ENCODE data around the gene DUOXA2. TPM values are rescaled to one million over a fixed set of nuclear protein-coding genes. Genes with fewer than 3 reads are reported as not detected.

The DUOXA2 gene
- polyA plus RNA-seq, 6 donors from 2014 or later = not detected

GRCh38 chr15:45088801-45089711 lies 25.1 kb upstream of the DUOXA2 start:
- DNase-seq = no peak
- Mint-ChIP-seq H3K4me3 (no peak overlapping the region), H3K4me1 (no peaks in the 10 kb centered on the region), H3K27ac (peak overlapping the region in 1 of 6 donors; percentile 38), H3K36me3 (no peaks in the 10 kb centered on the region), H3K9me3 (peaks cover 0 to 4% (median 0%) of the 10 kb centered on the region in 7 donors), H3K27me3 (peaks cover 28 to 58% (median 48%) of the 10 kb centered on the region in 3 donors)
- ATAC-seq (ENCODE audit: low read depth in 2 of 2) = no peak

- H3K4me1 Mint-ChIP-seq = no peaks in the 10 kb centered on the region
- ATAC-seq (ENCODE audit: low read depth in 2 of 2) (no peak), DNase-seq (no peak)
These were observed 24.3 kb upstream of the DUOXA2 start for GRCh38 chr15:45089712-45090373.

GRCh38 chr15:45091161-45091560 lies 23.0 kb upstream of the DUOXA2 start:
- Mint-ChIP-seq H3K27ac (peak overlapping the region in 1 of 6 donors; percentile 61), H3K4me3 (no peak overlapping the region), H3K4me1 (no peaks in the 10 kb centered on the region), H3K27me3 (peaks cover 25 to 51% (median 42%) of the 10 kb centered on the region in 3 donors), H3K36me3 (no peaks in the 10 kb centered on the region), H3K9me3 (peaks cover 0 to 4% (median 0%) of the 10 kb centered on the region in 7 donors)
- DNase-seq (no peak), ATAC-seq (ENCODE audit: low read depth in 2 of 2) (no peak)

More at GRCh38 chr15:45089712-45090373, 24.3 kb upstream of the DUOXA2 start:
- H3K27ac Mint-ChIP-seq = no peak overlapping the region
- peaks cover 25 to 51% (median 42%) of the 10 kb centered on the region in 3 donors for H3K27me3 Mint-ChIP-seq
- peaks cover 0 to 4% (median 0%) of the 10 kb centered on the region in 7 donors for H3K9me3 Mint-ChIP-seq
- H3K36me3 Mint-ChIP-seq = no peaks in the 10 kb centered on the region
- H3K4me3 Mint-ChIP-seq = no peak overlapping the region

DNA sequence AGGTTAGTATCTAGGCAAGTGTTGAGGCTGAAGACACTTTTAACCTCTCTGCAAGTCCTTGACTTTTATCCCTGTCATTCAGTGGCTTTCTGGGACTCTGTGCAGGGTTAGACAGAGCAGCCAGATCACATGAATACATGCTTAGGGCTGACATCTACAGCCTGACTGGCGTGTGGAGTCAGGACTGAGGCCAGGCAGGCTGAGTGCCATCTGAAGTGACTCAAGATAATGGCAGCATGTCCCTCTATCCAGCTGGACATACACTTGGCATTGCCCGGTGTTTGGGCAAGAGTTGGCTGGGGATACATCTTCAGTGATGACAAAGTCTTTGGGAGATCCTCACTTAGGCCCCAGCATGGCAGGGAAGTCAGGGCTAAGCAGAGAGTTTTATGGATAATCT lies 22.6 kb upstream of the DUOXA2 start:
- Mint-ChIP-seq H3K27me3 (peaks cover 25 to 51% (median 42%) of the 10 kb centered on the region in 3 donors), H3K36me3 (no peaks in the 10 kb centered on the region), H3K4me3 (no peak overlapping the region)

DNA sequence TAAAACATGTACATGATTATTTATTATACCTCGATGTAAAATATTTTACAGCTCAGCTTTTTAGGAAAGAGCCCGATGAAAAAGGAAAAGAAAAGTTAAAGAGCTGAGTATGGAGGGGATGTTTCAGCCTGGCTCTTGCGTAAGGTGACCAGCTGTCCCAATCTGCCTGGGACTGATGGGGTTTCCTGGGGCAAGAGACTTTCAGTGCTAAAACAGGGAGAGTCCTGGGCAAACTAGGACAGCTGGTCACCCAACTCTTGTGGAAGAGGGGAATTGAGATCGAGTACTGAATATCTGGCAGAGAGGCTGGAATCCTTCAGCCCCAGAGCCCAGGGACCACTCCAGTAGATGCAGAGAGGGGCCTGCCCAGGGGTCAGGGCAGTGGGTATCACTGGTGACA lies 21.1 kb upstream of the DUOXA2 start:
- H3K4me1 Mint-ChIP-seq = no peaks in the 10 kb centered on the region
- no peak for ATAC-seq (ENCODE audit: low read depth in 2 of 2)
- no peaks in the 10 kb centered on the region for H3K36me3 Mint-ChIP-seq
- H3K4me3 Mint-ChIP-seq = no peak overlapping the region
- H3K9me3 Mint-ChIP-seq = peaks cover 0 to 4% (median 0%) of the 10 kb centered on the region in 7 donors
- no peak overlapping the region for H3K27ac Mint-ChIP-seq
- no peak for DNase-seq
- H3K27me3 Mint-ChIP-seq = peaks cover 14 to 44% (median 36%) of the 10 kb centered on the region in 3 donors

More for the DNA sequence above, 22.6 kb upstream of the DUOXA2 start:
- H3K27ac Mint-ChIP-seq = peak overlapping the region in 1 of 6 donors; percentile 8
- DNase-seq (no peak), ATAC-seq (ENCODE audit: low read depth in 2 of 2) (no peak)
- peaks cover 0 to 4% (median 0%) of the 10 kb centered on the region in 7 donors for H3K9me3 Mint-ChIP-seq
- H3K4me1 Mint-ChIP-seq = no peaks in the 10 kb centered on the region

GRCh38 chr15:45093622-45094357 lies 20.3 kb upstream of the DUOXA2 start:
- Mint-ChIP-seq H3K4me3 (peak overlapping the region in 1 of 8 donors; percentile 83), H3K9me3 (peaks cover 0 to 4% (median 0%) of the 10 kb centered on the region in 7 donors), H3K4me1 (no peaks in the 10 kb centered on the region), H3K36me3 (no peaks in the 10 kb centered on the region), H3K27me3 (peaks cover 14 to 41% (median 34%) of the 10 kb centered on the region in 3 donors), H3K27ac (peak overlapping the region in 2 of 6 donors; percentile 24 to 47)
- DNase-seq (no peak), ATAC-seq (ENCODE audit: low read depth in 2 of 2) (no peak)

DNA sequence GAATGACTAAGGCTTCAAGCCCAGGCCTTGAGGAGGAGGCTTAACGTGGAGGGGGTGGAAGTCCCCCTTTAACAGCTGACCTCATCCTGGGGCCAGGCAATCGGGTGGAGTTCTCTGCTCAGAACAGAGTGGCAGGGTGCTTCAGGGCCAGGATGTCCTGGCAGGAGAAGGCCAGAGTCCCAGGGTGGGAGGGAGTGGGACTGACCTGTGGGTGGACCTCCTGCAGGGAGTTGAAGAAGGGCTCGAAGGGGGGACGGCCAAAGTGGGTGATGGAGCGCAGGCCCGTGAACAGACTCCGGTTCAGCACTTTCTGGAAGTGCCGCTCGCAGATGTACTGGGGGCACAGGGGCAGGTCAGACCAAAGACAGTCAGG lies 19.8 kb upstream of the DUOXA2 start:
- no peaks in the 10 kb centered on the region for H3K36me3 Mint-ChIP-seq
- no peak for ATAC-seq (ENCODE audit: low read depth in 2 of 2)

GRCh38 chr15:45095661-45096060 lies 18.5 kb upstream of the DUOXA2 start:
- H3K27ac Mint-ChIP-seq = no peak overlapping the region
- ATAC-seq (ENCODE audit: low read depth in 2 of 2) (no peak), DNase-seq (no peak)
- H3K4me1 Mint-ChIP-seq = no peaks in the 10 kb centered on the region
- H3K4me3 Mint-ChIP-seq = no peak overlapping the region
- no peaks in the 10 kb centered on the region for H3K36me3 Mint-ChIP-seq
- peaks cover 11 to 37% (median 34%) of the 10 kb centered on the region in 3 donors for H3K27me3 Mint-ChIP-seq
- H3K9me3 Mint-ChIP-seq = peaks cover 0 to 4% (median 0%) of the 10 kb centered on the region in 7 donors

More for the DNA sequence above, 19.8 kb upstream of the DUOXA2 start:
- Mint-ChIP-seq H3K9me3 (peaks cover 0 to 4% (median 0%) of the 10 kb centered on the region in 7 donors), H3K27me3 (peaks cover 16 to 38% (median 33%) of the 10 kb centered on the region in 3 donors), H3K27ac (peak overlapping the region in 1 of 6 donors; percentile 47), H3K4me3 (no peak overlapping the region), H3K4me1 (no peaks in the 10 kb centered on the region)
- DNase-seq = no peak

DNA sequence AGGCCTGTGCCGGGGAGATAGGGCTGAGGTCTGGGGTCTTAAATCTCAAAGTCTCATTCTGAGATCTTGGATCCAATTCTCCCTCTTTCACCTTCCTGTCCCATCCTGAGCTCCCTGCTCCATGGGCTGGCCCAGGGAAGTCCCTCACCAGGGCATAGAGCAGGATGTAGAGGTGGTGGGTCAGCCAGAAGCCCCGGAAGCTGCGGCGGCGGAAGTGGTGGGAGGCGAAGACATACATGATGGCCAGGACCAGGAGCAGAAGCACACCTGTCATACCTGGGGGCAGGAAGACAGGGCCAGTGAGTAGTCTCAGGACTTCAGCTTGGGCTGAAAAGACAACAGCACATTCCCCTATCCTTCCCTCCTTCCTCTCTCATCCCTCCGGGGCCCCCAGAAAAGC lies 16.7 kb upstream of the DUOXA2 start:
- Mint-ChIP-seq H3K4me1 (no peaks in the 10 kb centered on the region), H3K27me3 (peaks cover 7 to 35% (median 30%) of the 10 kb centered on the region in 3 donors), H3K36me3 (no peaks in the 10 kb centered on the region), H3K27ac (peak overlapping the region in 1 of 6 donors; percentile 54), H3K4me3 (no peak overlapping the region), H3K9me3 (peaks cover 0 to 4% (median 0%) of the 10 kb centered on the region in 7 donors)
- ATAC-seq (ENCODE audit: low read depth in 2 of 2) = no peak
- DNase-seq = no peak

GRCh38 chr15:45099549-45100165 lies 14.5 kb upstream of the DUOXA2 start:
- peaks cover 13 to 40% (median 34%) of the 10 kb centered on the region in 3 donors for H3K27me3 Mint-ChIP-seq

DNA sequence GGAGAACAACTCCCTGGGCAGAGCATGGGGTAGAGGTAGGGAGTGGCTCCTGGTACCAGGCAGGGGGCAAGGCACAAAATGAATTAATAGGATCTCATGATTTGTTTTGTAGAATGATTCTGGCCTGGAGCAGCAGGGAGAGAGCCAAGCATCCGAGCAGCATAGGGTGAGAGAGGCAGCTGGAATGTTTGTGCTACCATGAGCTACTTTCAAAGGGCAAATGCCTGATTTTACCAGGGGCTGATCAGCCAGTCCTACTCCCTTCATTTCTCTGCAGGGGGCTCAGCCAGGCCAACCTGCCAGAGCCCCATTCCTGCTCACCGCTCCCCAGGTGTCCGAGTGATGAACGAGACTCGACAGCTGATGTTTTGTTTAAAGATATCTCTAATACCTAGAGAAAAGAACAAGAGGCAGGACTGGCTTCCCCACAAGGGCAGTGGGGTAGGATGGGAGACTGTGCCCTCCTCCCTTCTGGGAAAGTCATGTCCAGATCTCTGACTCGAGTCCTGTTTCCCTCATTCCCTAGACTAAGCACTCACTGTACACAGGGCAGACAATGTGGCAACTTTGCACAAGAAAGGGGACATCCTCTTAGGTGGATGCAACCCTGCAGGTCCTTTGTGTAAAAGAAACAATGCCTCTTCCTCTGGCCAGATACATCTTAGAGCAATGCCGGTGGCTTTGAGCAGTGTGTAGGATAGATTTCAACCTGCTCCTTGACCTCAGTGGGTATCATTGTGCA lies 13.1 kb upstream of the DUOXA2 start:
- peak overlapping the region in 1 of 6 donors; percentile 61 for H3K27ac Mint-ChIP-seq
- no peaks in the 10 kb centered on the region for H3K4me1 Mint-ChIP-seq
- DNase-seq = no peak
- no peaks in the 10 kb centered on the region for H3K9me3 Mint-ChIP-seq
- no peak overlapping the region for H3K4me3 Mint-ChIP-seq
- H3K27me3 Mint-ChIP-seq = peaks cover 19 to 54% (median 45%) of the 10 kb centered on the region in 3 donors
- no peaks in the 10 kb centered on the region for H3K36me3 Mint-ChIP-seq
- no peak for ATAC-seq (ENCODE audit: low read depth in 2 of 2)

More at GRCh38 chr15:45099549-45100165, 14.5 kb upstream of the DUOXA2 start:
- no peaks in the 10 kb centered on the region for H3K36me3 Mint-ChIP-seq
- DNase-seq = no peak
- no peak for ATAC-seq (ENCODE audit: low read depth in 2 of 2)
- no peak overlapping the region for H3K4me3 Mint-ChIP-seq
- H3K9me3 Mint-ChIP-seq = no peaks in the 10 kb centered on the region
- H3K4me1 Mint-ChIP-seq = no peaks in the 10 kb centered on the region
- no peak overlapping the region for H3K27ac Mint-ChIP-seq

GRCh38 chr15:45101749-45102148 lies 12.4 kb upstream of the DUOXA2 start:
- no peak overlapping the region for H3K4me3 Mint-ChIP-seq
- ATAC-seq (ENCODE audit: low read depth in 2 of 2) (no peak), DNase-seq (no peak)
- H3K27ac Mint-ChIP-seq = no peak overlapping the region
- H3K36me3 Mint-ChIP-seq = no peaks in the 10 kb centered on the region
- no peaks in the 10 kb centered on the region for H3K4me1 Mint-ChIP-seq
- H3K27me3 Mint-ChIP-seq = peaks cover 23 to 61% (median 52%) of the 10 kb centered on the region in 3 donors
- no peaks in the 10 kb centered on the region for H3K9me3 Mint-ChIP-seq

Data from naive B cell (primary cell).